Measurements from ENCODE around the gene LYST.
A peak's percentile ranks its signal among the peaks of the same experiment; 100 is the strongest.
"Not testable (repeated sequence)": the region's sequence is repeated elsewhere in the genome, so short reads cannot be mapped to it uniquely, and the experiment has no call there.

Gene LYST

DNA sequence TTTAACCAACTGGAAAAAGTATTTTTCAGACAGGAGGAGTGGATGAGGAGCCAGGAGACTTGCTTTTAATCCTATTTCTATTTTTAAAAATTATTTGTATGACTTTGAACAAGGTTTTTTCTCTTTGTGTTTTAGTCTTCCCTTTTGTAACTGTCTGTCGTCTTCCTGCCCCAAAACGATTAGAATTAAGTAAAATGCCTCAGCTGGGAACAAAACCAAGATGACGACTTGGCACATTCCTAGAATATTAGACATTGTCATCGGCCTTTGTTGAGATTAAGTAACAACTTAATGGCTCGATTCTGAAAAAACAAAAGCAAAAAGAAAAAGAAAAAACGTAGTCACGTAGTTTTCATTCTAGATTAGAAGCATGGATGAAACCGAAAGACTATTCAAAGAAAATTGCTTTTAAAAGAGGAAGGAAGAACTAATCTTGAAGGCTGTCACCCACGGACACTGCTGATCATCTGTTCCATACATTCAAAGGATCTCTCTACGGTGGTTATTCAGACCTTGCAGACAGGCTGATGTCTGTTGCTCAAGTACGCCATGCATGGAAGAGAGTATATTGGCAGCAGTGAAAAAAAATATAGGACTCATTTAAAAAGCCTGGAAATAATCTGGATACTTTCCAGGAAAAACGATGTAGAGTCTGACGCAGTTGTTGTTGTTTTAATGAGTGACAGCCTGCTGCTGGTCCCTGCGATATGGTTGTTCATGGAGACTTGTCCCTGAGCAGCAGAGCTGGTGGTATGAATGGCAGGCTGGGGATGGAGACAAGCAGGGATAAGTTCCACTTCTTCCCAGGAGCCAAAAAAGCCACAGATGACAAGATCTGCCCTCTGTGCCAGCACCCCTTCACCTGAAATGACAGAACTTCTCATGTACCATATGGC is 234.0 kb downstream of the LYST start:
- DNase-seq (ENCODE audit: low spot score) = peak; percentile 74

DNA sequence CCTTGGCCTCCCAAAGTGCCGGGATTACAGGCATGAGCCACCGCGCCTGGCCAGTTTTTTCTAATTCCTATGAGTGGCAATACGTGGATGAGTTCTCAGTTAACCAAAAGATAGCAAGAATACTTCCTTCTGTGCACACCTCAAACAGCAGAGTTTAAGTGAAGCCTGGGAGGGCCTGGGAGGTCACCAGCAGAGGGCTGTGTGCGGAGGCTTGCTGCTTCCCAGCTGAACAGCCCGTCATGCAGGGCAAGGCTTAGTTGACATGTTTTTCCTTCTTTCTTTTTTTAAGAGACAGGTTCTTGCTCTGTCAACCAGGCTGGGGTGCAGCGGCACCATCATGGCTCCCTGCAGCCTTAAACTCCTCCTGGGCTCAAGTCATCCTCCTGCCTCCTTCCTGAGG is 234.9 kb downstream of the LYST start:
- DNase-seq (ENCODE audit: low spot score) = no peak

DNA sequence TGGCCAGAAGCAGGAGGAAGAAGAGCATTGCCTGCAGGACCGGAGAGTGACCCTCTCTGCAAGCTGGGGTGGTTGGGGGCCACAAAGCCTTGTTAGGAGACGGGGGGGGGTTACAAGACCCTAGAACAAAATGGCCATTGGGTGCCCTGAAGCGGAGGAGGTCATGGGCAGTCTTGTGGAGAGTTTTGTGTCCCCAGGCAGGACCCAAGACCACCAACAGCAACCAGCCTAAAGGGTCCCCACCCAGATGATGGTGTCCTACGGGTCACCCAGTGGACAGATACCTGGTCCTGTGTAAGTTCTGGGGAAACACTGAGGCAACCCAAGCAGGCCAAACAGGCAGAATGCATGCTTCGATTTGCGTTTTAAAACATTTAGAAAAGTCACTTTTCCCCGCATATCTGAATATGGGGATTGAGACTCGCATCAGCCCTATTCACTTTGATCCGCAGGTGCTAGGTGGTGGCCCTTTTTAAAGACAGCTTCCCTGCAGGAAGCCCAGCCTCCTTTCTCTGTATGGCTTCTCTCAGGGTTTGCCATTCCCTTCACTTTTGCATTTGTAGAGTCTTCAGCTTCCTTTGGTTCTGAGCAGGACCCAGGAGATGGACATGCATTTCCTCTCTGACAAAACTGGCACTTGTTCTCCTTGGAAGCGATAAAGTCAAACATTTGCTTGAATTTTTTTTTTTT is 238.2 kb downstream of the LYST start:
- DNase-seq (ENCODE audit: low spot score) = no peak

DNA sequence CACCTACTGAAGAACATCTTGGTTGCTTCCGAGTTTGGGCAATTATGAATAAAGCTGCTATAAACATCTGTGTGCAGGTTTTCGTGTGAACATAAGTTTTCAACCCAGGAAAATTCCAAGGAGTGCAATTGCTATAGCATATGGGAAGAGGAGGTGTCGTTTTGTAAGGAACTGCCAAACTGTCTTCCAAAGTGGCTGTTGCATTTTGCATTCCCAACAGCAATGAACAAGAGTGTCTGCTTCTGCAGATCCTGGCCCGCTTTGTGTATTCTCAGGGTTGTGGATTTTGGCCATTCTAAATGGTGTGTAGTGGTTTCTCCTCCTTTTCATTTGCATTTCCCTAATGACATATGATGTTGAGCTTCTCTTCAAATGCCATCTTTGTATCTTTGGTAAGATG is 240.9 kb downstream of the LYST start:
- no peak for DNase-seq (ENCODE audit: low spot score)

DNA sequence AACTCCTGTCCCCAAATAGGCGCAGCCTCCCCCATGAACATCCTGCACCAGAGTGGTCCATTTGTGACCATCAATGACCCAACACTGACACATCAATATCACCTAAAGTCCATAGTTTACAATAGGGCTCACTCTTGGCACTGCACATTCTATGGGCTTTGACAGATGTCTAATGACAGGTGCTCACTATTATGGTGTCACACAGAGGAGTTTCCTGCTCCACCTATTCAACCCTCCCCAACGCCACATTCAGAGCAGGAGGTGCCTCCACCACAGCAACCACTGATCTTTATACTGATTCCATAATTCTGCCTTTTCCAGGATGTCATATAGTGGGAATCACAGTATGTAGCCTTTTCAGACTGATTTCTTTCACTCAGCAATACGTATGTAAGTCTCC is 241.4 kb downstream of the LYST start:
- no peak for DNase-seq (ENCODE audit: low spot score)

GRCh38 chr1:235624721-235625333 is 241.9 kb downstream of the LYST start:
- peak; percentile 37 for DNase-seq (ENCODE audit: low spot score)

GRCh38 chr1:235622936-235623779 is 243.5 kb downstream of the LYST start:
- DNase-seq (ENCODE audit: low spot score) = no peak

DNA sequence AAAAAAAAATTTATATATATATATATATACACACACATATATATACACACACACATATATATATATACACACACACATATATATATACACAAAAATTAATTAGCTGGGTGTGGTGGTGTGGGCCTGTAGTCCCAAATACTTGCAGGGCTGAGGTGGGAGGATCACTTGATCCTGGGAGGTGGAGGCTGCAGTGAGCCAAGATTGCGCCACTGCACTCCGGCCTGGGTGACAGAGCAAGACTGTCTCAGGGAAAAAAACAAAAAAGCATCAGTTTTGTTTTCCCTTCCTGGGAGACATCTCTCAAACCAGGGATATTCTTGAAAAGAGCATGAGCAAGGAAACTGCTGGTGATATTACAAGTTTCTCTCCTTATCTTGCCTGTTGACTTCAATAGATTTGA is 247.6 kb downstream of the LYST start:
- DNase-seq (ENCODE audit: low spot score) = not testable (repeated sequence)

GRCh38 chr1:235617808-235618207 is 248.9 kb downstream of the LYST start:
- DNase-seq (ENCODE audit: low spot score) = peak; percentile 92

GRCh38 chr1:235617140-235617539 is 249.6 kb downstream of the LYST start:
- DNase-seq (ENCODE audit: low spot score) = no peak

- no peak for DNase-seq (ENCODE audit: low spot score)
Measured at GRCh38 chr1:235614442-235614954, 252.2 kb downstream of the LYST start.

DNA sequence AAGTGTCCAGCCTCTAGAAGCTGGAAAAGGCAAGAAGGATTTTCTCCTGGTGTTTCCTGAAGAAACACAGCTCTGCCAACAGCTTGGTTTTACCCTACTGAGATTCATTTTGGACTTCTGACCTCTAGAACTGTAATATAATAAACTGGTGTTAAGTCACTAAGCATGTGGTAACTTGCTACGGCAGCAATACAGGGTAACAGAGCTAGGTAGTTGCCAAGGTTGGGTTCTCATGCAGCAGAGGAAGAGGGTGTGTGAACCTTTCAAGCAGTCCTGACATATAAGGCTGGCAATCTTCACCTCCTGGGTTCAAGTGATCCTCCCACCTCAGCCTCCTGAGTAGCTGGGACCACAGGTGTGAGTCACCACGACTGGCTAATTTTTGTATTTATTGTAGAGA is 253.1 kb downstream of the LYST start:
- no peak for DNase-seq (ENCODE audit: low spot score)

DNA sequence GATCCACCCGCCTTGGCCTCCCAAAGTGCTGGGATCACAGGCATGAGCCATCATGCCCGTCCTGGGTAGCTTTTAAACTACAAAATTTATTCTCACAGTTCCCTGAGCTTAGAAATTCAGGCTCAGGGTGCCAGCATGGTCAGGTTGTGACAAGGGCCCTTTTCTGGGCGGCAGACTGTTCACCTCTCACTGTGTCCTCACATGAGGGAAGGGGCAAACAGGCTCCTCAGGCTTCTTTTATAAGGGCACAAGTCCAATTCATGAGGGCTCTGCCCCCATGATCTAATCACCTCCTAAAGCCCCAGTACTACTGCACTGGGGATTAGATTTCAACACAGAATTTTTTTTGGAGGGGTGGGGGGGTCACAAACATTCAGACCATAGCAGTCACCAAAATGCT is 253.9 kb downstream of the LYST start:
- no peak for DNase-seq (ENCODE audit: low spot score)
